Thyroid gland (tissue), 4 donors: ENCODE results near the gene KCNAB2.

Experiments
- CTCF ChIP-seq, 6 experiments: fragments of 200-600 bp in 3 of 6; fragments of 450-650 bp in 3 of 6; sonication (generic) in 3 of 6; IDR thresholded peaks; one replicate each; pipeline ENCODE4 v1.5.1; 2016 to 2019; ENCODE audit warnings: antibody characterized with exemption in 6 of 6, mild to moderate bottlenecking in 2 of 6, inconsistent platforms in 1 of 6, moderate library complexity in 1 of 6
- POLR2A ChIP-seq, 2 donors: fragments of 450-650 bp; IDR thresholded peaks; one replicate each; pipeline ENCODE4 v1.6.1; 2017; ENCODE audit warnings: antibody characterized with exemption in 2 of 2, mild to moderate bottlenecking in 2 of 2, moderate library complexity in 1 of 2

- TF ChIP-seq CTCF (IDR thresholded peaks at IDR 0.05) (no peak), POLR2A (IDR thresholded peaks at IDR 0.05) (no peak)
Observed at GRCh38 chr1:6090288-6090687, 44.6 kb downstream of the KCNAB2 start.
